Type B pancreatic cell (in vitro differentiated cells): ENCODE measurements around the gene CHN1. TPM values are rescaled to one million over a fixed set of nuclear protein-coding genes. Genes with fewer than 3 reads are reported as not detected.

Source experiments
- DNase-seq: peaks from one replicate; pipeline ENCODE4 v3.0.0; 2021; ENCODE audit warnings: mixed read lengths; ENCODE audit not compliant: unreplicated experiment; ENCODE audit errors: extremely low spot score
- H3K27ac Mint-ChIP-seq: 2 replicates; pipeline ENCODE4 v1.8.0; 2021; ENCODE audit warnings: mild to moderate bottlenecking, mixed read lengths
- H3K27me3 Mint-ChIP-seq: 2 replicates; pipeline ENCODE4 v1.8.0; 2021; ENCODE audit warnings: mixed read lengths
- H3K36me3 Mint-ChIP-seq: 2 replicates; pipeline ENCODE4 v1.8.0; 2021; ENCODE audit warnings: mixed read lengths
- H3K4me1 Mint-ChIP-seq: one replicate; pipeline ENCODE4 v1.8.0; 2021; ENCODE audit warnings: mixed read lengths; ENCODE audit not compliant: unreplicated experiment
- H3K4me3 Mint-ChIP-seq: 2 replicates; pipeline ENCODE4 v1.8.0; 2021; ENCODE audit warnings: mild to moderate bottlenecking, mixed read lengths
- H3K9me3 Mint-ChIP-seq: 2 replicates; pipeline ENCODE4 v1.8.0; 2021; ENCODE audit warnings: mixed read lengths
- total RNA-seq: library from RNA; stranded (reverse); gene quantifications from 2 replicates; pipeline ENCODE4 v1.2.1, GENCODE V29; 2021; ENCODE audit warnings: low replicate concordance
- TF ChIP-seq, protein P1 (sequence below): fragments of 200-600 bp; sonication (generic); conservative IDR thresholded peaks from 2 replicates; pipeline ENCODE4 v1.5.0; 2021; ENCODE audit warnings: antibody characterized with exemption, mild to moderate bottlenecking

CHN1 gene
- total RNA-seq, 1 donor from 2014 or later = 24.0 TPM

DNA sequence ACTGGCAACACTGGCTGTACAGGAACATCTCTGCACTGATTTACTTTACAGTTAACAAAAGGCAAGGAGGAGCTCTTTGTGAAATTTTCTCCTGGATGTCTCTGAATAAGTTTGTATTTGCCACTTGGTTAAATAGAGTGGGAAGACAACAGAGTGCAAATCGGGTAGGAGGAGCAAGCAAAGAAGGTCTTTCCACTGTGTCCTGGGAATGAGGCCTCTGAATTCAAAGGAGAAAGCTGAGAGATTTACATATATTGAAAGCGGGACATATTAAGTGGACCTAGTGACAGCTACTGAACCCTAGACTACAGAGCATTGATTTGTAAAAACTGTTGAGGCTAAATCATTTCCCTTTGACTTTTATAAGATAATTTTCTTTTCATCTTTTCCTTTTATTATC is 123.5 kb downstream of the CHN1 start:
- H3K27me3 Mint-ChIP-seq = no peaks in the 10 kb centered on the region
- H3K27ac Mint-ChIP-seq = no peak overlapping the region
- H3K9me3 Mint-ChIP-seq = no peaks in the 10 kb centered on the region
- H3K4me3 Mint-ChIP-seq = no peak overlapping the region
- H3K4me1 Mint-ChIP-seq = peaks cover 20% of the 10 kb centered on the region
- no peak for DNase-seq
- H3K36me3 Mint-ChIP-seq = peaks cover 14% of the 10 kb centered on the region
- TF ChIP-seq, protein P1, sequence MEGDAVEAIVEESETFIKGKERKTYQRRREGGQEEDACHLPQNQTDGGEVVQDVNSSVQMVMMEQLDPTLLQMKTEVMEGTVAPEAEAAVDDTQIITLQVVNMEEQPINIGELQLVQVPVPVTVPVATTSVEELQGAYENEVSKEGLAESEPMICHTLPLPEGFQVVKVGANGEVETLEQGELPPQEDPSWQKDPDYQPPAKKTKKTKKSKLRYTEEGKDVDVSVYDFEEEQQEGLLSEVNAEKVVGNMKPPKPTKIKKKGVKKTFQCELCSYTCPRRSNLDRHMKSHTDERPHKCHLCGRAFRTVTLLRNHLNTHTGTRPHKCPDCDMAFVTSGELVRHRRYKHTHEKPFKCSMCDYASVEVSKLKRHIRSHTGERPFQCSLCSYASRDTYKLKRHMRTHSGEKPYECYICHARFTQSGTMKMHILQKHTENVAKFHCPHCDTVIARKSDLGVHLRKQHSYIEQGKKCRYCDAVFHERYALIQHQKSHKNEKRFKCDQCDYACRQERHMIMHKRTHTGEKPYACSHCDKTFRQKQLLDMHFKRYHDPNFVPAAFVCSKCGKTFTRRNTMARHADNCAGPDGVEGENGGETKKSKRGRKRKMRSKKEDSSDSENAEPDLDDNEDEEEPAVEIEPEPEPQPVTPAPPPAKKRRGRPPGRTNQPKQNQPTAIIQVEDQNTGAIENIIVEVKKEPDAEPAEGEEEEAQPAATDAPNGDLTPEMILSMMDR = no peak

DNA sequence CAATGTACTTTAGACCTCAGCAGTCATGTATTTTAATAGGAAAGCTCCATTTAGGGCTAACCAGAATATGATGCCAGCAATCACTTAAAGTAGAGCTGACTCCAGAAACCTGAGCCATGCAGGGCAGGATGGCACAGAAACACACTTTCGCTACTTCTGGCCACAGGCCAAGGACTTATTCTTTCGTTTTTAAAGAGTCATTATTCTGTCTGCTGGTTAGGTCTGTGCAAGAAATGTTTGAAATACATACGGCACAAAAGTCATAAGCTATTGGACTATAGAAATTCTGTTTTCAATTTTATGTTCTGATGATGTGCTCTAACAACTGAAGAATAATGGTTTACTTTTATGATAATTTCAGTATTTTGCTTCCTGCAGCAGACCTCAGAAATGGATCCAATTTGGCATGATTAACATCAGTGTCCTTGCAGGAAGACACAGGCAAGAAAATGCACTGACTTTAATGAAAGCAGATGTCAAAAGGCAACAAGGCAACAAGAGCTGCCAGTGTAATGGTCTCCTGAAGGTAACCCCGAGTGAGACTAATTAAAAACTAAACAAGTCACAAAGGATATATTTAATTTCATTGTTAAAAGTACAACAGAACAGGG is 126.5 kb downstream of the CHN1 start:
- H3K27me3 Mint-ChIP-seq = no peaks in the 10 kb centered on the region
- no peak for DNase-seq
- H3K27ac Mint-ChIP-seq = no peak overlapping the region
- no peak overlapping the region for H3K4me3 Mint-ChIP-seq
- no peaks in the 10 kb centered on the region for H3K9me3 Mint-ChIP-seq
- peaks cover 14% of the 10 kb centered on the region for H3K36me3 Mint-ChIP-seq
- peaks cover 20% of the 10 kb centered on the region for H3K4me1 Mint-ChIP-seq
- TF ChIP-seq, protein P1 = no peak

DNA sequence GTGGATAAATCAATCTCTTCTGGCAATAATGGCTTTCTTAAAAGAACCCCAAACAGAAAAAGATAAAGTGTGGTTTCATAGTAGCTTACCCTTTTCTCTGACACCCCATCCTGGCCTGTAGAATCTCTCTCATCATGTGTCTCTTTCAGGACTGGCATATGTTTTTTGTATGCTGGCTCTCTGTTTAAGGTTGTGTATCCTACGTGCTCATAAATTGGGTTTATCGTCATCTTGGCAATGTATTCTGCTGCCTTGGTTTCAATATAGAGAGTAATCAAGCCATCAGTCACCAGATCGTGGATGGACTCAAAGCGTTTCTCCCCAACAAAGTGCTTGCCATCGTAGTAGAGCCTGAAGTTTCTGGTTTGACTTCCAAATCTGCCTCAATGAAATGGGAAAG is 127.4 kb downstream of the CHN1 start:
- Mint-ChIP-seq H3K4me3 (no peak overlapping the region), H3K4me1 (peaks cover 25% of the 10 kb centered on the region), H3K36me3 (peaks cover 21% of the 10 kb centered on the region), H3K27me3 (no peaks in the 10 kb centered on the region), H3K9me3 (no peaks in the 10 kb centered on the region), H3K27ac (no peak overlapping the region)
- no peak for DNase-seq
- TF ChIP-seq, protein P1 = no peak

DNA sequence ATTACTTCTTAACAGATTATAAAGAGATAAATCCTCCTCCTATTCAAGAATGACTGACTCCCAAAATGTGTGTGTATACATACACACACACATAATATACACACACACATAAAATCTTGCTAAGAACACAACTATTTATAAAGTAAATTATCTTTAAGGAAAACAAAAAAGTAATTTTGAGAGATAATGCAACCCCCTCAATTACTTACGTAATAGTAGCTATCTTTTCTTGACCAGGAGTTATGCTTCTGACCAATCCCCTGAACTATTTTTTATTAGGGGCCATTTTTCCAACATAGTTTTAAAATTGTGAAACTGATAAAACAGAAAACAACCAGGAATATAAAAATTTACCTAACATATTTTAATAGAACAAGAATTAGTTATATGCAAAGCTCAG is 127.9 kb downstream of the CHN1 start:
- no peak overlapping the region for H3K4me3 Mint-ChIP-seq
- H3K4me1 Mint-ChIP-seq = peaks cover 25% of the 10 kb centered on the region
- H3K27ac Mint-ChIP-seq = no peak overlapping the region
- peaks cover 21% of the 10 kb centered on the region for H3K36me3 Mint-ChIP-seq
- H3K27me3 Mint-ChIP-seq = no peaks in the 10 kb centered on the region
- TF ChIP-seq, protein P1 = no peak
- no peaks in the 10 kb centered on the region for H3K9me3 Mint-ChIP-seq
- no peak for DNase-seq

DNA sequence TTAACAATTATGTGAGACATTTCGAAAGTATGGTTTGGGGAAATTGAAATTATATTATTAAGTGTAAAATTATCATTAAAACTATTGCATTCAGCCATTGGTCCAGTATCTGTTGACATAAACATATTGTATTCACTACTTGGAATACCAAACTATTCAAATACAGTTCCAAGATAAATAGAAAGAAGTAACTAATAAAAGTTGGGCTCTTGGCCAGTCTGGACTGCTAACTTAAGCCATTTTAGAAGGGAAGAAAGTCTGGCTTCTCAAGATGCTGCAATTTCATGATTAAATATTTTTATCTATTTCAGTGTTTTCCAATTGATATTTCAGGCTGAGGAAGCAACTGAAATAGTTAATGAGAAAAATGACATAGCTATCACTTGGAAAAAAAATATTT is 131.1 kb downstream of the CHN1 start:
- no peak for DNase-seq
- H3K27ac Mint-ChIP-seq = no peak overlapping the region
- H3K27me3 Mint-ChIP-seq = no peaks in the 10 kb centered on the region
- no peak overlapping the region for H3K4me3 Mint-ChIP-seq
- peaks cover 20% of the 10 kb centered on the region for H3K36me3 Mint-ChIP-seq
- peaks cover 16% of the 10 kb centered on the region for H3K4me1 Mint-ChIP-seq
- peaks cover 5% of the 10 kb centered on the region for H3K9me3 Mint-ChIP-seq
- TF ChIP-seq, protein P1 = no peak

DNA sequence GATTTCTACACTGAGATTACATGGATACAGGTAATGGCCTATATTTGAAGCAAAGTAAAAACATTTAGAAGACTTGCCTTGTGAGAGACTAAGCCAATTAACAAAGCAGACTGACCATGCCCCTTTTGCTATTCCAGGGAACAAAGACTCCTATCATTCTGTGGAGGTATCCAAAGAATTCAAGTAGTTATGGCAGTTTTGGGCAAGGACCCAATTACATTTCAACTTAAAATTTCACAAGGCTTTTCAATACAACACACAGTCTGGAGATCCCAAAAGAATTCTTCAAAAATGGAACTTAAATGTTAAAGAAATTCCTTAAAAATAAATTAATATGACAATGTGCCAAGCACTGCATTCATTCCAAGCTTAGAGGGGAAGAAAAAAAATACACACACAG is 131.7 kb downstream of the CHN1 start:
- H3K4me3 Mint-ChIP-seq = no peak overlapping the region
- no peak for DNase-seq
- TF ChIP-seq, protein P1 = no peak
- H3K4me1 Mint-ChIP-seq = peaks cover 16% of the 10 kb centered on the region
- no peaks in the 10 kb centered on the region for H3K27me3 Mint-ChIP-seq
- peaks cover 5% of the 10 kb centered on the region for H3K9me3 Mint-ChIP-seq
- H3K36me3 Mint-ChIP-seq = peaks cover 20% of the 10 kb centered on the region
- no peak overlapping the region for H3K27ac Mint-ChIP-seq
